Panc1 (cell line): ENCODE measurements around the gene PCDHGA2.

ENCODE experiments used
- CTCF ChIP-seq: fragments of 450-650 bp; IDR thresholded peaks from 2 replicates; pipeline ENCODE4 v1.5.1; 2017; ENCODE audit warnings: mild to moderate bottlenecking
- POLR2AphosphoS5 ChIP-seq: IDR thresholded peaks from 2 replicates; pipeline ENCODE4 v1.6.1; 2012; ENCODE audit warnings: mild to moderate bottlenecking, low read depth, low read length, moderate library complexity

- TF ChIP-seq CTCF: peak; percentile 54
- no peak for TF ChIP-seq POLR2AphosphoS5
Observed at GRCh38 chr5:141354900-141355469, 16.4 kb downstream of the PCDHGA2 start, which contains the start of gene PCDHGA4.
